ENCODE results near the gene PLCG2. TPM values are rescaled to one million over a fixed set of nuclear protein-coding genes. Genes with fewer than 3 reads are reported as not detected.

The PLCG2 gene
- polyA plus RNA-seq, 1 donor from 2014 or later = not detected

- Histone ChIP-seq H3K4me3 (ENCODE audit: low read length) (no peak overlapping the region), H3K4me2 (ENCODE audit: low read length) (no peak overlapping the region), H3K27me3 (ENCODE audit: insufficient read depth, low read depth, low read length) (no peaks in the 10 kb centered on the region), H3K36me3 (ENCODE audit: insufficient read depth, low read length) (no peaks in the 10 kb centered on the region), H3F3A (ENCODE audit: insufficient read depth, low read length, poor library complexity, severe bottlenecking) (no peaks in the 10 kb centered on the region), H4K20me1 (ENCODE audit: insufficient read depth) (no peaks in the 10 kb centered on the region), H2AFZ (ENCODE audit: low read depth, low read length) (no peak overlapping the region), H3K9me2 (ENCODE audit: insufficient read depth, low read length) (no peaks in the 10 kb centered on the region), H3K9ac (ENCODE audit: low read length) (no peak overlapping the region), H3K9me3 (ENCODE audit: low read length) (no peaks in the 10 kb centered on the region), H3K79me2 (replicated peaks; ENCODE audit: insufficient read depth, low read length) (no peaks in the 10 kb centered on the region), H3K27ac (ENCODE audit: low read length) (no peak overlapping the region)
- TF ChIP-seq MXI1 (conservative IDR thresholded peaks at IDR 0.05; ENCODE audit: poor library complexity, severe bottlenecking) (no peak), REST (IDR thresholded peaks at IDR 0.05; ENCODE audit: borderline replicate concordance) (no peak), RAD21 (conservative IDR thresholded peaks at IDR 0.05) (no peak), POLR2AphosphoS5 (IDR thresholded peaks at IDR 0.05) (no peak), TAF1 (IDR thresholded peaks at IDR 0.05; ENCODE audit: low read depth) (no peak), EP300 (conservative IDR thresholded peaks at IDR 0.05; ENCODE audit: poor library complexity, severe bottlenecking) (no peak), SMC3 (conservative IDR thresholded peaks at IDR 0.05; ENCODE audit: poor library complexity) (no peak), EZH2 (IDR thresholded peaks at IDR 0.05; ENCODE audit: borderline replicate concordance, insufficient read depth, low read length, poor library complexity, severe bottlenecking) (no peak), CTCF (IDR thresholded peaks at IDR 0.05; ENCODE audit: poor library complexity, severe bottlenecking) (no peak)
These were observed 46.4 kb upstream of the PLCG2 start for GRCh38 chr16:81732699-81733098.

GRCh38 chr16:81733295-81733694, 45.8 kb upstream of the PLCG2 start:
- H2AFZ ChIP-seq (ENCODE audit: low read depth, low read length) = no peak overlapping the region
- H3K9me2 ChIP-seq (ENCODE audit: insufficient read depth, low read length) = no peaks in the 10 kb centered on the region
- H3F3A ChIP-seq (ENCODE audit: insufficient read depth, low read length, poor library complexity, severe bottlenecking) = no peaks in the 10 kb centered on the region
- no peak overlapping the region for H3K4me3 ChIP-seq (ENCODE audit: low read length)
- H3K27ac ChIP-seq (ENCODE audit: low read length) = no peak overlapping the region
- H4K20me1 ChIP-seq (ENCODE audit: insufficient read depth) = no peaks in the 10 kb centered on the region
- H3K4me2 ChIP-seq (ENCODE audit: low read length) = no peak overlapping the region
- H3K36me3 ChIP-seq (ENCODE audit: insufficient read depth, low read length) = no peaks in the 10 kb centered on the region
- H3K9me3 ChIP-seq (ENCODE audit: low read length) = no peaks in the 10 kb centered on the region
- no peaks in the 10 kb centered on the region for H3K27me3 ChIP-seq (ENCODE audit: insufficient read depth, low read depth, low read length)
- TF ChIP-seq REST (IDR thresholded peaks at IDR 0.05; ENCODE audit: borderline replicate concordance) (no peak), TAF1 (IDR thresholded peaks at IDR 0.05; ENCODE audit: low read depth) (no peak), POLR2AphosphoS5 (IDR thresholded peaks at IDR 0.05) (no peak), RAD21 (conservative IDR thresholded peaks at IDR 0.05) (no peak), EP300 (conservative IDR thresholded peaks at IDR 0.05; ENCODE audit: poor library complexity, severe bottlenecking) (no peak), MXI1 (conservative IDR thresholded peaks at IDR 0.05; ENCODE audit: poor library complexity, severe bottlenecking) (no peak), CTCF (IDR thresholded peaks at IDR 0.05; ENCODE audit: poor library complexity, severe bottlenecking) (no peak), SMC3 (conservative IDR thresholded peaks at IDR 0.05; ENCODE audit: poor library complexity) (no peak), EZH2 (IDR thresholded peaks at IDR 0.05; ENCODE audit: borderline replicate concordance, insufficient read depth, low read length, poor library complexity, severe bottlenecking) (no peak)
- H3K9ac ChIP-seq (ENCODE audit: low read length) = no peak overlapping the region
- no peaks in the 10 kb centered on the region for H3K79me2 ChIP-seq (replicated peaks; ENCODE audit: insufficient read depth, low read length)
